ENCODE measurements around the gene CCDC88C. TPM values are rescaled to one million over a fixed set of nuclear protein-coding genes. Genes with fewer than 3 reads are reported as not detected.

Gene CCDC88C
- total RNA-seq, 1 experiment from 2014 or later: not detected

DNA sequence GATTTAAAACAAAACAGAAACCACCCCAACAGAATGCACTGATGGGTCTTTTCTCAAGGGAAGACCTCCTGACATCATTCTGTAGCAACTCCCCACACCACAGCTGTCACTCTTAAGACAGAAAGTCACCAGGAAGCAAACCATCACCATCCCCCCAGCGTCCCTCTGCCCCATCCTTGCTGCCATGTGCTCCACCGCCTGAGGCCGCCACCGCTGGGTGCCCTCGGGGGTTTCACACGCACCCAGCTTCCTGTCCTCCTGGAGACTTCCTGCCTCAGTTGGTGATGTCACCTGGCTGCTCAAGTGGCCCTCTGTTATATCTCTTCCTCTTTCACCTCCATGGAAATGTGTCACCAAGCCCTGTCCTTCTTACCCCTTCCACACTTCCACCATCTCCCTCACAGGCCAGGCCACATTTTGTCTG lies 101.8 kb downstream of the CCDC88C start:
- H3K27me3 ChIP-seq (replicated peaks): no peaks in the 10 kb centered on the region
- H3K36me3 ChIP-seq: no peaks in the 10 kb centered on the region
- H3K4me3 ChIP-seq: no peak overlapping the region
- H3K4me1 ChIP-seq (replicated peaks): no peaks in the 10 kb centered on the region
- no peak for DNase-seq (ENCODE audit: low read depth in 1 of 2, low spot score in 2 of 2)
- H3K9me3 ChIP-seq (replicated peaks): no peaks in the 10 kb centered on the region
- H3K27ac ChIP-seq: no peak overlapping the region

DNA sequence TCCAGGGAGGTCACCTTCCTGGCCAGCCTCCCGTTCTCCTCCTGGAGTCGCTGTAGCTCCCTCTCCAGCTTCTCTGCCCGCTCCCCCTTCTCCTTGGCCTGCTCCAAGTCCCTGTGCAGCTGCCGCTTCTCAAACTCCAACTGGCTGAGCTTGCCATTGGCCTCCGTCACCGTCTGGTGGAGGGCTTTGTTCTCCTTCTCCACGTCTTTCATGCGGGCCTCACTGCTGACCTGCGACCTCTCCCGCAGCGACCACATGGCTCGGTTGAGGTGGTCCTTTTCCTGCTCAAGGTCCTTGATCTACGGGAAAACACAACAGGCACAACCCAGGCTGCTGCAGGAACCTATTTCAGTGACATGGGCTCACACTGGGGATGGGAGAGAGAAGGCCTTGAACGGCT lies 103.8 kb downstream of the CCDC88C start:
- Histone ChIP-seq H3K4me3 (no peak overlapping the region), H3K4me1 (replicated peaks) (no peaks in the 10 kb centered on the region), H3K27me3 (replicated peaks) (no peaks in the 10 kb centered on the region), H3K9me3 (replicated peaks) (no peaks in the 10 kb centered on the region), H3K27ac (no peak overlapping the region), H3K36me3 (no peaks in the 10 kb centered on the region)
- DNase-seq (ENCODE audit: low read depth in 1 of 2, low spot score in 2 of 2): no peak

GRCh38 chr14:91313154-91313850 lies 104.3 kb downstream of the CCDC88C start:
- Histone ChIP-seq H3K27ac (no peak overlapping the region), H3K27me3 (replicated peaks) (no peaks in the 10 kb centered on the region), H3K4me3 (no peak overlapping the region), H3K9me3 (replicated peaks) (no peaks in the 10 kb centered on the region), H3K4me1 (replicated peaks) (no peaks in the 10 kb centered on the region), H3K36me3 (no peaks in the 10 kb centered on the region)
- no peak for DNase-seq (ENCODE audit: low read depth in 1 of 2, low spot score in 2 of 2)

DNA sequence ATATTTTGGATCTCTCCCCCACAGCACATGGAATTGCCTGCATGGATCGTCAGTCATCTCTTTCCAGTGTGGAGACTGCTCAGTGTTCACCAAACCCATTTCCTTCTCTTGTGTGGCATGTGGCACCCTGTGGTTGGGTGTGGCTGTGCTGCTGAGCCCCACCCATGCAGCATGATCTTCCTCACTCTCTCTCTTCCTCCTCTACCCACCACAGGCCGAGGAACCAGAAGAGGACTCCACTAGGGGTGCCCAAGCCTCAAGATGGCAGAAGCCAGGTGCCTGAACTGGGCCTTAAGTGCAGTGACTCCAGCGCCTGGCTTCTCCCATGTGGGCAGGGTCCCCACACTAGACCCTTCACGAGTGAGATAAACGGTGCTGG lies 106.3 kb downstream of the CCDC88C start:
- Histone ChIP-seq H3K4me1 (replicated peaks) (no peaks in the 10 kb centered on the region), H3K27ac (no peak overlapping the region), H3K36me3 (no peaks in the 10 kb centered on the region), H3K27me3 (replicated peaks) (no peaks in the 10 kb centered on the region), H3K9me3 (replicated peaks) (no peaks in the 10 kb centered on the region), H3K4me3 (no peak overlapping the region)
- no peak for DNase-seq (ENCODE audit: low read depth in 1 of 2, low spot score in 2 of 2)

- Histone ChIP-seq H3K4me1 (replicated peaks) (no peaks in the 10 kb centered on the region), H3K9me3 (replicated peaks) (no peaks in the 10 kb centered on the region), H3K27ac (no peak overlapping the region), H3K4me3 (no peak overlapping the region), H3K27me3 (replicated peaks) (no peaks in the 10 kb centered on the region), H3K36me3 (no peaks in the 10 kb centered on the region)
- no peak for DNase-seq (ENCODE audit: low read depth in 1 of 2, low spot score in 2 of 2)
These were observed 106.9 kb downstream of the CCDC88C start for GRCh38 chr14:91310606-91311283.

GRCh38 chr14:91309756-91310280 lies 107.8 kb downstream of the CCDC88C start:
- Histone ChIP-seq H3K4me3 (no peak overlapping the region), H3K36me3 (no peaks in the 10 kb centered on the region), H3K9me3 (replicated peaks) (no peaks in the 10 kb centered on the region), H3K27ac (no peak overlapping the region), H3K4me1 (replicated peaks) (no peaks in the 10 kb centered on the region), H3K27me3 (replicated peaks) (no peaks in the 10 kb centered on the region)
- DNase-seq (ENCODE audit: low read depth in 1 of 2, low spot score in 2 of 2): no peak

DNA sequence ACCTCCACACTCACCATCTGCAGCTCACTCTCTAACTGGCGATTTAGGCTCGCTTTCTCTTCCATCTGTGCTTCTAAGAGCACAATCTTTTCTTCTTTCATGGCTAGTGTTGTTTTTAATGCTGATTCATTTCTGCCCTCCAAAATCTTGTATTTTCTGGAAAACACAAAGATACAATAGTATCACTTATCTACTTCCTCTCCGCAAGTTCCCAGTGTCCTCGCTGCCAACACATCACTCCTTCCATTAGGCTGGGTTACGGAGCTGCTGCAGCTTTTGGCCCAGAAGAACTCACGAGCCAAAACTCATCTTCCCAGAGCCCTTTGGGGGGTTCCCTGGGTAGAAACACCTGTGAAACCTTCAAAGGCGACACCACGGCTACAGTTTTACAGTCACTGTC lies 109.3 kb downstream of the CCDC88C start:
- no peaks in the 10 kb centered on the region for H3K4me1 ChIP-seq (replicated peaks)
- no peaks in the 10 kb centered on the region for H3K36me3 ChIP-seq
- no peak overlapping the region for H3K4me3 ChIP-seq
- no peak overlapping the region for H3K27ac ChIP-seq
- DNase-seq (ENCODE audit: low read depth in 1 of 2, low spot score in 2 of 2): no peak
- H3K27me3 ChIP-seq (replicated peaks): no peaks in the 10 kb centered on the region
- no peaks in the 10 kb centered on the region for H3K9me3 ChIP-seq (replicated peaks)

DNA sequence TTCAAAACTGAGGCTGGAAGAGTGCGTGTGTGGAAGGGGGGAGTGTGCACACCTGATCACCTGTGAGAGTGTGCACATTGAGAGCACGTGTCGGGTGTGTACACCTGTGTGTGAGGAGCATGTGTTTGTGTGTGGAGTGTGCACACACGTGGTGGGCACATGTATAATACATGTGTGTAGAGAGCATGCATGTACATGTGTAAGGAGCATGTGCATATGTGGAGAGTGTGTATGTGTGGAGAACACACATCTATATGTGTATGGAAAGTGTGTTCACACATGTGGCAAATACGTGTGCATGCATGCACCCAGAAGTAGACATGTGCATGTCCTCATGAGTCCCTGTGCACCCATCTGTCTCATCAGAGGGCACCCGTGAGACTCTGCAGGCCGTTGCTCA lies 110.0 kb downstream of the CCDC88C start:
- no peak for DNase-seq (ENCODE audit: low read depth in 1 of 2, low spot score in 2 of 2)
- Histone ChIP-seq H3K4me1 (replicated peaks) (no peaks in the 10 kb centered on the region), H3K9me3 (replicated peaks) (no peaks in the 10 kb centered on the region), H3K27ac (no peak overlapping the region), H3K36me3 (no peaks in the 10 kb centered on the region), H3K27me3 (replicated peaks) (no peaks in the 10 kb centered on the region), H3K4me3 (no peak overlapping the region)

DNA sequence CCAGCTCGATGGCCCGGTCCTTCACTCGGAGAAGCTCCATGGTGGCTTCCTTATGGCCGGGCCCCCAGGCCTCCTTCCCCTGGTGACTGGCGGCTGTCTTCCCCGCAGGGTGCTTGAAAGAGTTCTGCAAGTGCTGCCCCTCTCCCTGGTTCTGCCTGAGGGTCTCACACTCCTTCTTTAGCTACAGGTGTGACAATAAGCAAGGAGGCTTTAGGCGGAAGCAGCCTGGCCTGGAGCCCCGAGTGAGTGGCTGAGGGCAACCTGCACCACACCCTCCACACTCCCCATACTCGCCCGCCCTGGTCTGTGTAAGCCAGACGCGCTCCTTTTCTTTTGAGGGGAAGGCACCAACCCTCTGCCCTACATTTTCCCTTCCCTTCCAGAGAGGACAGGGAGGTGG lies 110.6 kb downstream of the CCDC88C start:
- no peaks in the 10 kb centered on the region for H3K36me3 ChIP-seq
- H3K27ac ChIP-seq: no peak overlapping the region
- H3K9me3 ChIP-seq (replicated peaks): no peaks in the 10 kb centered on the region
- no peak overlapping the region for H3K4me3 ChIP-seq
- no peaks in the 10 kb centered on the region for H3K4me1 ChIP-seq (replicated peaks)
- no peak for DNase-seq (ENCODE audit: low read depth in 1 of 2, low spot score in 2 of 2)
- H3K27me3 ChIP-seq (replicated peaks): no peaks in the 10 kb centered on the region

DNA sequence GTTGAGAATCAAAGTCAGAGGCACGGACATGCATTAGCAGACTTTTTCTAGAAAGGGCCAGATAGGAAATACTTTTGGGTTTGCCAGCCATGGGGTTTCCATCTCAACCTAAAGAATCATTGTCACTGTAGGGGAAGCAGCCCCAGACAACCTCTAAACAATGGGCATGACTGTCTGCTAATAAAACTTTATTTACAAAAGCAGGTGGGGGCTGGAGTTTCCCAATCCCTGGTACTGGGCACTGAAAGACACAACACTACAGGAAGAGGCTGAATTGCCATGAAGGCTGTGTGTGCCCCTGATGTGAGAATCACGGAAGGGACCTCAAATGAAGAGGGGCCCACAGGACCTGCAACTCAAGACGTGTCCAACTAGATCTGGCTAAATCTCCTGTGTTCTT lies 111.1 kb downstream of the CCDC88C start:
- no peak overlapping the region for H3K27ac ChIP-seq
- H3K4me3 ChIP-seq: no peak overlapping the region
- no peak for DNase-seq (ENCODE audit: low read depth in 1 of 2, low spot score in 2 of 2)
- H3K27me3 ChIP-seq (replicated peaks): no peaks in the 10 kb centered on the region
- H3K4me1 ChIP-seq (replicated peaks): no peaks in the 10 kb centered on the region
- no peaks in the 10 kb centered on the region for H3K9me3 ChIP-seq (replicated peaks)
- no peaks in the 10 kb centered on the region for H3K36me3 ChIP-seq

DNA sequence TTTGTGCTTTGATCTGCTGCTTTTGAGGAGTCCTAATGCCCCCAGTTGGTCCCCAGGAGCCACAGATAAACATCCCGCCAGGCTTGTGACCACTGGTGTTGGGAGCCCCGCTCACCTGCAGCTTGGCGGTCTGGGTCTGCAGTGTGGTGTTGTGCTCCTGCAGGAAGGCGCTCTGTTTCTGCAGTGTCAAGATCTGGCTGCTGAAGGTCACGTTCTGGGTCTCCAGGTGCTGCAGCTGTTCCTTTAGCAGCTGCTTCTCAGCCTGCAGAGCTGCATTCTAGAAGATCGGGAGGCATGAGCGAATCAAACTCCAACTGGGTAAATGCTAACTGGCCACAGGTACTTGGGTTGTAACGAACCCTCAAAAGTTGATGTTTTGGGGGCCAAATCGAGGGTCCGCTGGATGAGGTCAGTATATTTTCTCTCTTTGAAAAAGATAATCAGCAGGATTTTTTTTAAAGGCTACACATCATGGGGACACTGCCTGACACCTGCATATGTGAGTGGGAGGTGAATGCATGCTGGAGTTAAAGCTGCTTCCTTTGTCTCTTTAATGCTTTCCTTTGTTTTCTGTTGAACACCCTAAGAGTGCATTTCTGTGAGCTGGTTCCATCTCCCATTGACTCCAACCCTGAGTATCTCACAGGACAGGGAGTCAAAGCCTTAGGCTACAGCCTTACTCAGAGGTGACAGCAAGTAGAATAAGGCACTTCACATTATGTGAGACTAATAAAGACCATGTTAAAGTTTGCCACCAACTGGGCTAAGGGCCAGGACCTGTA lies 111.8 kb downstream of the CCDC88C start:
- no peaks in the 10 kb centered on the region for H3K9me3 ChIP-seq (replicated peaks)
- no peak overlapping the region for H3K4me3 ChIP-seq
- no peaks in the 10 kb centered on the region for H3K36me3 ChIP-seq
- no peaks in the 10 kb centered on the region for H3K4me1 ChIP-seq (replicated peaks)
- H3K27ac ChIP-seq: no peak overlapping the region
- no peak for DNase-seq (ENCODE audit: low read depth in 1 of 2, low spot score in 2 of 2)
- no peaks in the 10 kb centered on the region; the same call in 1 of the 2 replicates for H3K27me3 ChIP-seq (replicated peaks)

DNA sequence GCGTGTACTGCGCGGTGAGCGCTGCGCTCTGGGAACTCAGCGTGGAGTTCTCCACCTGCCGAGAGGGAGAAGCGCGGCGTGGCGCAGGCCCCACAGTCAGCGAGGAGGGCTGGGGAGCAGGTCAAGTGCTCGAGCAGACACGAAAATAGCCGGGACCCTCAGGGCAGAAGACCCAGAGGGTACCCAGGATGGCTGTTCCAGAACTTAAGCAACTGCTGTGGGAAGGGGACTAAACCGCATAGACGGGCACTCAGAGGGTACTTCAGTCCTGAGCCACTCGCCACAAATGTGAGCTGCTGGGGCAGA lies 113.7 kb downstream of the CCDC88C start:
- no peaks in the 10 kb centered on the region for H3K4me1 ChIP-seq (replicated peaks)
- H3K9me3 ChIP-seq (replicated peaks): no peaks in the 10 kb centered on the region
- no peaks in the 10 kb centered on the region for H3K36me3 ChIP-seq

DNA sequence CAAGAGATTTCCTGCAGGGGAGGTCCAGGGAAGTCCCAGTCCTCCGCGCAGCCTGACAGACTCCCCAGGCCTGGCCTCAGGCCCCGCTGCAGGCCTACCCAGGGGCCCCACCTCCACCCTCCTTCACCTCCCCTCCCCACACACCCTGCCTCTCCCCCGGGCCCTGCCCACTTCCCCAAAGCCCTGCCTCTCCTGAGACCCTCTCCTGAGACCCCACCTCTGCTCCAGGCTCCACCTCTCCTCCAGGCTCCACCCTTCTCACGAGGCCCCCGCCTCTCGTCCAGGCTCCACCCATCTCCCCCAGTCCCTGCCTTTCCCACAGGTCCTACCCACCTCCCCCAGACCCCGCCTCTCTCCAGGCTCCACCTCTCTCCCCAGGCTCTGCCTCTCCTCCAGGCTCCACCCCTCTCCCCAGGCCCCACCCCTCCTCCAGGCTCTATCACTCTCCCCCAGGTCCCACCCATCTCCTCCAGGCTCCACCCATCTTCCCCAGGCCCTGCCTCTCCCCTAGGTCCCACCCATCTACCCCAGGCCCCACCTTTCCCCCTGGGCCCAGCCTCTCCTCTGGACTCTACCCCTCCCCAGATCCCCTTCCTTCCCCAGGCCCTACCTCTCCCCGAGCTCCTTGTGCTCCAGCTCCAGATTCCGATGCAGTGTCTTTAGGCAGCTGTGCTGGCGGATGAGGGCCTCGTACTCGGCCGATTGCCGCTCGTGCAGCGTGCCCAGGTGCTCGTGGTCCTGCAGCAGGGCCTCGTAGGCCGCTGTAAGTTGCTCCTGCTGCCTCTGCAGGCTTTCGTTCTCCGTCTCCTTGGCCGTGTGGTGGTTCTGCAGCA lies 114.3 kb downstream of the CCDC88C start:
- Histone ChIP-seq H3K27ac (no peak overlapping the region), H3K4me1 (replicated peaks) (no peaks in the 10 kb centered on the region), H3K4me3 (no peak overlapping the region), H3K9me3 (replicated peaks) (no peaks in the 10 kb centered on the region), H3K36me3 (no peaks in the 10 kb centered on the region), H3K27me3 (replicated peaks) (no peaks in the 10 kb centered on the region; the same call in 1 of the 2 replicates)
- DNase-seq (ENCODE audit: low read depth in 1 of 2, low spot score in 2 of 2): no peak

More for the DNA sequence above, 113.7 kb downstream of the CCDC88C start:
- DNase-seq (ENCODE audit: low read depth in 1 of 2, low spot score in 2 of 2): no peak
- Histone ChIP-seq H3K4me3 (no peak overlapping the region), H3K27ac (no peak overlapping the region), H3K27me3 (replicated peaks) (no peaks in the 10 kb centered on the region; the same call in 1 of the 2 replicates)

Measured in SJSA1 (cell line).